Measurements from ENCODE around the gene HACD2.
A peak's percentile ranks its signal among the peaks of the same experiment; 100 is the strongest.

The HACD2 gene

GRCh38 chr3:123584988-123585937 lies at the start of gene HACD2:
TSS of gene HACD2 (minus strand) at chr3:123585053. CDS start at chr3:123585027, 26 bp downstream.
- peak within 1 kb of the TSS; percentile 92 for H3K4me3 ChIP-seq (ENCODE audit: low read depth, low read length)
- no peak for TF ChIP-seq CTCF (IDR thresholded peaks at IDR 0.05; ENCODE audit: insufficient read depth, low read depth, low read length, missing control alignments)
- DNase-seq (ENCODE audit: low read depth) = peak; percentile 98

GRCh38 chr3:123634149-123635051 lies 49.5 kb upstream of the HACD2 start:
- DNase-seq (ENCODE audit: low read depth) = no peak
- no peak for TF ChIP-seq CTCF (IDR thresholded peaks at IDR 0.05; ENCODE audit: insufficient read depth, low read depth, low read length, missing control alignments)
- H3K4me3 ChIP-seq (ENCODE audit: low read depth, low read length) = no peak overlapping the region

GRCh38 chr3:123633530-123633929 lies 48.7 kb upstream of the HACD2 start:
- no peak overlapping the region for H3K4me3 ChIP-seq (ENCODE audit: low read depth, low read length)
- no peak for DNase-seq (ENCODE audit: low read depth)
- TF ChIP-seq CTCF (IDR thresholded peaks at IDR 0.05; ENCODE audit: insufficient read depth, low read depth, low read length, missing control alignments) = no peak

- H3K4me3 ChIP-seq (ENCODE audit: low read depth, low read length) = no peak overlapping the region
- TF ChIP-seq CTCF (IDR thresholded peaks at IDR 0.05; ENCODE audit: insufficient read depth, low read depth, low read length, missing control alignments) = no peak
- no peak for DNase-seq (ENCODE audit: low read depth)
Measured at GRCh38 chr3:123632161-123632655, 47.4 kb upstream of the HACD2 start.

GRCh38 chr3:123629747-123630047 lies 44.8 kb upstream of the HACD2 start:
- DNase-seq (ENCODE audit: low read depth) = no peak
- no peak for TF ChIP-seq CTCF (IDR thresholded peaks at IDR 0.05; ENCODE audit: insufficient read depth, low read depth, low read length, missing control alignments)
- H3K4me3 ChIP-seq (ENCODE audit: low read depth, low read length) = no peak overlapping the region

- TF ChIP-seq CTCF (IDR thresholded peaks at IDR 0.05; ENCODE audit: insufficient read depth, low read depth, low read length, missing control alignments) = no peak
- DNase-seq (ENCODE audit: low read depth) = no peak
- H3K4me3 ChIP-seq (ENCODE audit: low read depth, low read length) = no peak overlapping the region
Measured at GRCh38 chr3:123628996-123629746, 44.3 kb upstream of the HACD2 start.

All from GM12865 (cell line).